ENCODE measurements around the gene APOL6.
A peak's percentile ranks its signal among the peaks of the same experiment; 100 is the strongest.

Gene APOL6

GRCh38 chr22:35604621-35605368 is 43.5 kb upstream of the APOL6 start (continued):
- TF ChIP-seq ZNF544 (tag by site-specific recombination; IDR thresholded peaks at IDR 0.05) (no peak), ZBTB7A (tag by site-specific recombination; IDR thresholded peaks at IDR 0.05; ENCODE audit: low read depth) (no peak), GLIS2 (tag by site-specific recombination; IDR thresholded peaks at IDR 0.05) (peak; percentile 33; the same call in 1 of the 2 replicates), ZIC2 (tag by site-specific recombination; IDR thresholded peaks at IDR 0.05) (peak; percentile 73)

GRCh38 chr22:35605369-35605680 is 42.9 kb upstream of the APOL6 start:
- TF ChIP-seq ZNF16 (tag by site-specific recombination; IDR thresholded peaks at IDR 0.05; ENCODE audit: low read depth) (no peak), ZBTB20 (tag by site-specific recombination; IDR thresholded peaks at IDR 0.05) (no peak), ZNF18 (tag by site-specific recombination; IDR thresholded peaks at IDR 0.05) (no peak), ZNF558 (tag by site-specific recombination; IDR thresholded peaks at IDR 0.05) (no peak), ZNF169 (tag by site-specific recombination; IDR thresholded peaks at IDR 0.05) (no peak), ZBTB8A (tag by site-specific recombination; IDR thresholded peaks at IDR 0.05) (no peak), ZNF175 (tag by site-specific recombination; IDR thresholded peaks at IDR 0.05) (no peak), ZNF280D (tag by site-specific recombination; IDR thresholded peaks at IDR 0.05) (no peak), ZNF292 (tag by site-specific recombination; IDR thresholded peaks at IDR 0.05; ENCODE audit: borderline replicate concordance, low read depth) (no peak), ZNF26 (tag by site-specific recombination; IDR thresholded peaks at IDR 0.05) (no peak), ZNF544 (tag by site-specific recombination; IDR thresholded peaks at IDR 0.05) (no peak), ZSCAN18 (tag by site-specific recombination; IDR thresholded peaks at IDR 0.05) (no peak), ZNF335 (tag by site-specific recombination; conservative IDR thresholded peaks at IDR 0.05) (no peak)
- Histone ChIP-seq H3K4me1 (ENCODE audit: control insufficient read depth, insufficient read depth, low read length) (no peaks in the 10 kb centered on the region), H3K9me3 (ENCODE audit: control insufficient read depth, insufficient read depth, low read depth, low read length) (no peaks in the 10 kb centered on the region), H3K36me3 (ENCODE audit: control insufficient read depth in 2 of 2, insufficient read depth in 1 of 2, low read length in 2 of 2) (no peaks in the 10 kb centered on the region), H3K4me3 (ENCODE audit: low read depth, low read length) (no peak overlapping the region), H3K27ac (ENCODE audit: extremely low read depth, low read depth, low read length) (no peak overlapping the region)
- POLR2A ChIA-PET: no interaction called here
- CTCF ChIA-PET: interaction anchor here (0.7 to 1.0 kb wide), 3 partner anchors 12 to 246 kb away, joined by 3 read pairs; partner anchors contain the start of gene MB
